A673 (cell line): Measurements from ENCODE around the gene SLC16A12. TPM values are rescaled to one million over a fixed set of nuclear protein-coding genes. Genes with fewer than 3 reads are reported as not detected.

ENCODE experiments used
- BruUV-seq: library from RNA; stranded (reverse); fragments of 400-500 nt; replicated peaks from 2 replicates; lab custom pipeline; 2021; lab: Mats Ljungman, UMichigan
- CTCF ChIA-PET: fragments of 300-600 bp; sonication (Branson Sonifier 250); formaldehyde crosslinking; loops from one replicate; lab custom pipeline; 2022; ENCODE audit warnings: antibody characterized with exemption; lab: Charles Lee
- POLR2A ChIA-PET: fragments of 300-600 bp; sonication (Branson Sonifier 250); formaldehyde crosslinking; loops from one replicate; lab custom pipeline; 2022; ENCODE audit warnings: antibody characterized with exemption; ENCODE audit not compliant: low non-redundant PET; lab: Charles Lee
- DNase-seq: peaks from one replicate; pipeline ENCODE4 v3.0.0-alpha.2; 2015; ENCODE audit warnings: low spot score
- H3K27ac ChIP-seq: fragments of 200-600 bp; sonication (generic); 2 replicates; pipeline ENCODE4 v1.5.1; 2016; ENCODE audit warnings: mixed run types, low read depth, mild to moderate bottlenecking, mixed read lengths, antibody characterized with exemption, low read length; ENCODE audit not compliant: poor library complexity, severe bottlenecking
- H3K27me3 ChIP-seq: fragments of 200-600 bp; sonication (generic); replicated peaks from 2 replicates; pipeline ENCODE4 v1.6.1; 2017; ENCODE audit warnings: mixed run types, low read depth, mild to moderate bottlenecking, mixed read lengths, antibody characterized with exemption, low read length; ENCODE audit not compliant: insufficient read depth, poor library complexity
- H3K36me3 ChIP-seq: fragments of 200-600 bp; sonication (generic); 2 replicates; pipeline ENCODE4 v1.6.1; 2016; ENCODE audit warnings: mixed run types, mild to moderate bottlenecking, mixed read lengths, antibody characterized with exemption, low read length; ENCODE audit not compliant: insufficient read depth, poor library complexity, severe bottlenecking
- H3K4me1 ChIP-seq: fragments of 200-600 bp; sonication (generic); 2 replicates; pipeline ENCODE4 v1.6.1; 2017; ENCODE audit warnings: mixed run types, mild to moderate bottlenecking, mixed read lengths, antibody characterized with exemption, low read length; ENCODE audit not compliant: insufficient read depth, poor library complexity, severe bottlenecking
- H3K4me3 ChIP-seq: fragments of 200-600 bp; sonication (generic); 2 replicates; pipeline ENCODE4 v1.5.1; 2016; ENCODE audit warnings: low read depth, mixed run types, mild to moderate bottlenecking, mixed read lengths, low read length; ENCODE audit not compliant: poor library complexity, severe bottlenecking
- H3K9me3 ChIP-seq: fragments of 200-600 bp; sonication (generic); 2 replicates; pipeline ENCODE4 v1.6.1; 2016; ENCODE audit warnings: mixed run types, low read depth, mild to moderate bottlenecking, mixed read lengths, antibody characterized with exemption, low read length; ENCODE audit not compliant: poor library complexity, severe bottlenecking
- CTCF ChIP-seq: fragments of 300-800, 200-600 bp; sonication (generic); conservative IDR thresholded peaks from 2 replicates; pipeline ENCODE4 v1.5.1; 2017; ENCODE audit warnings: low read depth, mild to moderate bottlenecking, antibody characterized with exemption, low read length, moderate library complexity, mixed read lengths
- EZH2 ChIP-seq: fragments of 200-600 bp; sonication (generic); IDR thresholded peaks from 2 replicates; pipeline ENCODE4 v1.6.1; 2017; ENCODE audit warnings: borderline replicate concordance, low read depth, mild to moderate bottlenecking, mixed read lengths, antibody characterized with exemption, low read length; ENCODE audit not compliant: poor library complexity, severe bottlenecking
- intact Hi-C: fragments of 100-400 bp; cut with micrococcal nuclease; formaldehyde crosslinking; loops from one replicate; pipeline ENCODE4 v1.10.0; 2022; ENCODE audit not compliant: unreplicated experiment
- total RNA-seq: library from RNA; stranded (reverse); gene quantifications from 2 replicates; pipeline ENCODE4 v1.2.3, GENCODE V29; 2021

SLC16A12 gene
- total RNA-seq, 1 experiment from 2014 or later = 0.54 TPM

- DNase-seq = no peak
- no TSS peak for BruUV-seq
- H3K27me3 ChIP-seq = no peaks in the 10 kb centered on the region
- H3K9me3 ChIP-seq = no peaks in the 10 kb centered on the region
- TF ChIP-seq CTCF (no peak), EZH2 (no peak)
- ChIA-PET CTCF (interaction anchor here (0.6 kb wide), 1 partner anchor 1053 kb away, joined by 13 read pairs; no protein-coding TSS in a partner anchor), POLR2A (no interaction called here)
- intact Hi-C loops = no loop called here
- H3K36me3 ChIP-seq = no peaks in the 10 kb centered on the region
- H3K4me3 ChIP-seq = no peak overlapping the region
- H3K4me1 ChIP-seq = no peaks in the 10 kb centered on the region
- H3K27ac ChIP-seq = no peak overlapping the region
Observed at GRCh38 chr10:89440226-89441009, 95.0 kb downstream of the SLC16A12 start.

- no peak overlapping the region for H3K4me3 ChIP-seq
- no peaks in the 10 kb centered on the region for H3K9me3 ChIP-seq
- no peak overlapping the region for H3K27ac ChIP-seq
- H3K36me3 ChIP-seq = no peaks in the 10 kb centered on the region
- intact Hi-C loops = no loop called here
- no peaks in the 10 kb centered on the region for H3K4me1 ChIP-seq
- DNase-seq = no peak
- no peak for TF ChIP-seq CTCF
- no peak for TF ChIP-seq EZH2
- ChIA-PET CTCF (no interaction called here), POLR2A (no interaction called here)
- H3K27me3 ChIP-seq = no peaks in the 10 kb centered on the region
- BruUV-seq = no TSS peak
Observed at GRCh38 chr10:89438525-89438924, 96.9 kb downstream of the SLC16A12 start.

GRCh38 chr10:89431977-89432376 lies 103.4 kb downstream of the SLC16A12 start:
- intact Hi-C loops = no loop called here
- Histone ChIP-seq H3K9me3 (no peaks in the 10 kb centered on the region), H3K27ac (no peak overlapping the region), H3K4me3 (no peak overlapping the region), H3K27me3 (no peaks in the 10 kb centered on the region), H3K36me3 (no peaks in the 10 kb centered on the region), H3K4me1 (peaks cover 6% of the 10 kb centered on the region)
- DNase-seq = peak; percentile 30
- ChIA-PET CTCF (no interaction called here), POLR2A (no interaction called here)
- no peak for TF ChIP-seq CTCF
- no peak for TF ChIP-seq EZH2
- BruUV-seq = no TSS peak
